Measurements from ENCODE around the gene GDI1.

Gene GDI1

GRCh38 chrX:154433605-154434004 lies 3.3 kb upstream of the GDI1 start:
- no peak for FAIRE-seq
- TF ChIP-seq POLR2AphosphoS5 (IDR thresholded peaks at IDR 0.05; ENCODE audit: low read depth, low read length) (no peak), TAF1 (IDR thresholded peaks at IDR 0.05; ENCODE audit: borderline replicate concordance, low read depth, low read length) (no peak), POLR2A (IDR thresholded peaks at IDR 0.05; ENCODE audit: low read depth, low read length) (no peak)
- DNase-seq (ENCODE audit: insufficient read length): no peak

- no peak for TF ChIP-seq TAF1 (IDR thresholded peaks at IDR 0.05; ENCODE audit: borderline replicate concordance, low read depth, low read length)
- no peak for TF ChIP-seq POLR2AphosphoS5 (IDR thresholded peaks at IDR 0.05; ENCODE audit: low read depth, low read length)
- no peak for TF ChIP-seq POLR2A (IDR thresholded peaks at IDR 0.05; ENCODE audit: low read depth, low read length)
- FAIRE-seq: no peak
- DNase-seq (ENCODE audit: insufficient read length): no peak
These were observed 2.4 kb upstream of the GDI1 start for GRCh38 chrX:154434394-154435168.

GRCh38 chrX:154435171-154435733 lies 1.7 kb upstream of the GDI1 start:
- DNase-seq (ENCODE audit: insufficient read length): no peak
- TF ChIP-seq POLR2A (IDR thresholded peaks at IDR 0.05; ENCODE audit: low read depth, low read length) (no peak), POLR2AphosphoS5 (IDR thresholded peaks at IDR 0.05; ENCODE audit: low read depth, low read length) (no peak), TAF1 (IDR thresholded peaks at IDR 0.05; ENCODE audit: borderline replicate concordance, low read depth, low read length) (no peak)
- no peak for FAIRE-seq

- FAIRE-seq: no peak
- TF ChIP-seq TAF1 (IDR thresholded peaks at IDR 0.05; ENCODE audit: borderline replicate concordance, low read depth, low read length) (no peak), POLR2AphosphoS5 (IDR thresholded peaks at IDR 0.05; ENCODE audit: low read depth, low read length) (no peak)
- DNase-seq (ENCODE audit: insufficient read length): peak; percentile 85
These were observed 476 bp upstream of the GDI1 start for GRCh38 chrX:154436374-154436982.

- TF ChIP-seq TAF1 (IDR thresholded peaks at IDR 0.05; ENCODE audit: borderline replicate concordance, low read depth, low read length): no peak
- TF ChIP-seq POLR2A (IDR thresholded peaks at IDR 0.05; ENCODE audit: low read depth, low read length): no peak
- no peak for TF ChIP-seq POLR2AphosphoS5 (IDR thresholded peaks at IDR 0.05; ENCODE audit: low read depth, low read length)
- no peak for DNase-seq (ENCODE audit: insufficient read length)
- no peak for FAIRE-seq
These were observed 1.3 kb downstream of the GDI1 start for GRCh38 chrX:154437971-154438893.

GRCh38 chrX:154439841-154440240 lies 2.9 kb downstream of the GDI1 start:
- DNase-seq (ENCODE audit: insufficient read length): no peak
- no peak for FAIRE-seq
- TF ChIP-seq POLR2A (IDR thresholded peaks at IDR 0.05; ENCODE audit: low read depth, low read length): no peak
- no peak for TF ChIP-seq POLR2AphosphoS5 (IDR thresholded peaks at IDR 0.05; ENCODE audit: low read depth, low read length)
- TF ChIP-seq TAF1 (IDR thresholded peaks at IDR 0.05; ENCODE audit: borderline replicate concordance, low read depth, low read length): no peak

GRCh38 chrX:154440623-154441357 lies 3.8 kb downstream of the GDI1 start:
- FAIRE-seq (no peak), DNase-seq (ENCODE audit: insufficient read length) (no peak)
- TF ChIP-seq POLR2A (IDR thresholded peaks at IDR 0.05; ENCODE audit: low read depth, low read length) (no peak), TAF1 (IDR thresholded peaks at IDR 0.05; ENCODE audit: borderline replicate concordance, low read depth, low read length) (no peak), POLR2AphosphoS5 (IDR thresholded peaks at IDR 0.05; ENCODE audit: low read depth, low read length) (no peak)

GRCh38 chrX:154441564-154441963 lies 4.6 kb downstream of the GDI1 start:
- DNase-seq (ENCODE audit: insufficient read length): no peak
- TF ChIP-seq POLR2A (IDR thresholded peaks at IDR 0.05; ENCODE audit: low read depth, low read length): no peak
- no peak for TF ChIP-seq POLR2AphosphoS5 (IDR thresholded peaks at IDR 0.05; ENCODE audit: low read depth, low read length)
- FAIRE-seq: no peak

- FAIRE-seq: no peak
- DNase-seq (ENCODE audit: insufficient read length): no peak
These were observed 5.2 kb downstream of the GDI1 start for GRCh38 chrX:154441984-154442707.

GRCh38 chrX:154443479-154443910 lies 6.5 kb downstream of the GDI1 start:
- DNase-seq (ENCODE audit: insufficient read length) (no peak), FAIRE-seq (no peak)
- TF ChIP-seq POLR2AphosphoS5 (IDR thresholded peaks at IDR 0.05; ENCODE audit: low read depth, low read length) (no peak), TAF1 (IDR thresholded peaks at IDR 0.05; ENCODE audit: borderline replicate concordance, low read depth, low read length) (no peak), POLR2A (IDR thresholded peaks at IDR 0.05; ENCODE audit: low read depth, low read length) (no peak)

More at GRCh38 chrX:154441984-154442707, 5.2 kb downstream of the GDI1 start:
- TF ChIP-seq TAF1 (IDR thresholded peaks at IDR 0.05; ENCODE audit: borderline replicate concordance, low read depth, low read length) (no peak), POLR2A (IDR thresholded peaks at IDR 0.05; ENCODE audit: low read depth, low read length) (no peak), POLR2AphosphoS5 (IDR thresholded peaks at IDR 0.05; ENCODE audit: low read depth, low read length) (no peak)
